GM06990 (cell line): ENCODE data around the gene KLHL10.
"Not testable (repeated sequence)": the region's sequence is repeated elsewhere in the genome, so short reads cannot be mapped to it uniquely, and the experiment has no call there.

Source experiments
- DNase-seq: peaks from one replicate; pipeline ENCODE4 v3.0.0-alpha.2; 2011; ENCODE audit not compliant: insufficient read length; ENCODE audit errors: extremely low read depth
- H3K27me3 ChIP-seq: replicated peaks from 2 replicates; pipeline ENCODE4 v1.6.0; 2011; ENCODE audit warnings: low read length; ENCODE audit not compliant: control insufficient read depth, insufficient read depth
- H3K36me3 ChIP-seq: 2 replicates; pipeline ENCODE4 v1.5.1; 2011; ENCODE audit warnings: low read length; ENCODE audit not compliant: control insufficient read depth, insufficient read depth
- H3K4me3 ChIP-seq: replicated peaks from 2 replicates; pipeline ENCODE4 v1.5.1; 2011; ENCODE audit warnings: low read depth, mild to moderate bottlenecking, control low read depth, low read length
- CTCF ChIP-seq: IDR thresholded peaks from 2 replicates; pipeline ENCODE4 v1.5.1; 2011; ENCODE audit warnings: low read length, control low read depth, mild to moderate bottlenecking, inconsistent platforms; ENCODE audit not compliant: insufficient read depth, poor library complexity, severe bottlenecking

Gene KLHL10

GRCh38 chr17:41825175-41825845, 12.3 kb upstream of the KLHL10 start:
- no peak for TF ChIP-seq CTCF
- Histone ChIP-seq H3K36me3 (peaks cover 8% of the 10 kb centered on the region), H3K4me3 (no peak overlapping the region), H3K27me3 (no peaks in the 10 kb centered on the region)
- no peak for DNase-seq

GRCh38 chr17:41829961-41830360, 7.7 kb upstream of the KLHL10 start:
- DNase-seq, H3K27me3 ChIP-seq, H3K4me3 ChIP-seq, H3K36me3 ChIP-seq: not testable (repeated sequence)

- no peaks in the 10 kb centered on the region; the same call in none of the 2 replicates for H3K36me3 ChIP-seq
- DNase-seq, result no peak
- no peak for TF ChIP-seq CTCF
- H3K27me3 ChIP-seq, result no peaks in the 10 kb centered on the region
- peak overlapping the region; percentile 83 for H3K4me3 ChIP-seq
Measured at GRCh38 chr17:41835214-41835799, 2.3 kb upstream of the KLHL10 start.

GRCh38 chr17:41835800-41836549, 1.6 kb upstream of the KLHL10 start, which contains the start of gene NT5C3B:
NT5C3B (minus strand) TSS chr17:41836232; CDS start chr17:41836193, 39 bp downstream.
- H3K27me3 ChIP-seq, result no peaks in the 10 kb centered on the region
- peak; percentile 65 for DNase-seq
- TF ChIP-seq CTCF, result no peak
- peak within 1 kb of the TSS; percentile 83 for H3K4me3 ChIP-seq
- H3K36me3 ChIP-seq, result no peaks in the 10 kb centered on the region; the same call in 1 of the 2 replicates

- Histone ChIP-seq H3K4me3 (peak overlapping the region; percentile 83), H3K36me3 (no peaks in the 10 kb centered on the region), H3K27me3 (no peaks in the 10 kb centered on the region)
- TF ChIP-seq CTCF, result no peak
- no peak for DNase-seq
Measured at GRCh38 chr17:41836550-41837196, 952 bp upstream of the KLHL10 start.

- not testable (repeated sequence) for H3K27me3 ChIP-seq, DNase-seq, H3K4me3 ChIP-seq, H3K36me3 ChIP-seq
Measured at GRCh38 chr17:41839448-41839847, 1.8 kb downstream of the KLHL10 start.

GRCh38 chr17:41840781-41841180, 3.2 kb downstream of the KLHL10 start:
- DNase-seq, H3K36me3 ChIP-seq, H3K27me3 ChIP-seq, H3K4me3 ChIP-seq: not testable (repeated sequence)
